Transverse colon (tissue), 4 donors: Measurements from ENCODE around the gene AMN.

Experiments used
- POLR2A ChIP-seq: fragments of 450-650 bp; IDR thresholded peaks from one replicate; pipeline ENCODE4 v1.6.1; 2016; ENCODE audit warnings: antibody characterized with exemption, mild to moderate bottlenecking, moderate library complexity
- POLR2AphosphoS5 ChIP-seq, 3 donors: sonication (generic); formaldehyde crosslinking; IDR thresholded peaks; one replicate each; pipeline ENCODE4 v1.6.1; 2016; ENCODE audit warnings: antibody characterized with exemption in 3 of 3
- TF ChIP-seq, protein P1 (sequence below), 5 experiments: fragments of 200-600 bp in 3 of 5; fragments of 450-650 bp in 2 of 5; sonication (generic) in 3 of 5; IDR thresholded peaks; 1 replicate in 2 of 5; 2 replicates in 3 of 5; pipeline ENCODE4 v1.5.1; 2016 to 2017; ENCODE audit warnings: antibody characterized with exemption in 5 of 5, inconsistent platforms in 3 of 5, mild to moderate bottlenecking in 2 of 5, moderate library complexity in 1 of 5

DNA sequence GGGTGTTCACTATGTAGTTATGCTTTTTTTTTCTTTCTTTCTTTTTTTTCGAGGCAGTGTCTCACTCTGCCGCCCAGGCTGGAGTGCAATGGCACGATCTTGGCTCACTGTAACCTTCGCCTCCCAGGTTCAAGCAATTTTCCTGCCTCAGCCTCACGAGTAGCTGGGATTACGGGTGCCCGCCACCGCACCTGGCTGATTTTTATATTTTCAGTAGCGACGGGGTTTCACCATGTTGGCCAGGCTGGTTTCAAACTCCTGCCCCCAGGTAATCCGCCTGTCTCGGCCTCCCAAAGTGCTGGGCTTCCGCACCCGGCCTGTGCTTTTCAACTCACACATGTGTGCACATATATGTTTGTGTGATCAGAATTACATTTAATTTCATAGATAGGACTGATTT is 38.9 kb upstream of the AMN start:
- TF ChIP-seq, protein P1, sequence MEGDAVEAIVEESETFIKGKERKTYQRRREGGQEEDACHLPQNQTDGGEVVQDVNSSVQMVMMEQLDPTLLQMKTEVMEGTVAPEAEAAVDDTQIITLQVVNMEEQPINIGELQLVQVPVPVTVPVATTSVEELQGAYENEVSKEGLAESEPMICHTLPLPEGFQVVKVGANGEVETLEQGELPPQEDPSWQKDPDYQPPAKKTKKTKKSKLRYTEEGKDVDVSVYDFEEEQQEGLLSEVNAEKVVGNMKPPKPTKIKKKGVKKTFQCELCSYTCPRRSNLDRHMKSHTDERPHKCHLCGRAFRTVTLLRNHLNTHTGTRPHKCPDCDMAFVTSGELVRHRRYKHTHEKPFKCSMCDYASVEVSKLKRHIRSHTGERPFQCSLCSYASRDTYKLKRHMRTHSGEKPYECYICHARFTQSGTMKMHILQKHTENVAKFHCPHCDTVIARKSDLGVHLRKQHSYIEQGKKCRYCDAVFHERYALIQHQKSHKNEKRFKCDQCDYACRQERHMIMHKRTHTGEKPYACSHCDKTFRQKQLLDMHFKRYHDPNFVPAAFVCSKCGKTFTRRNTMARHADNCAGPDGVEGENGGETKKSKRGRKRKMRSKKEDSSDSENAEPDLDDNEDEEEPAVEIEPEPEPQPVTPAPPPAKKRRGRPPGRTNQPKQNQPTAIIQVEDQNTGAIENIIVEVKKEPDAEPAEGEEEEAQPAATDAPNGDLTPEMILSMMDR (IDR thresholded peaks at IDR 0.05) = no peak
- TF ChIP-seq POLR2AphosphoS5 (IDR thresholded peaks at IDR 0.05) (no peak), POLR2A (no peak)
